SIG-M5 treated with dmso at 0.1 percent for 504 hours (cell line): ENCODE measurements around the gene GPC5.
"Not testable (repeated sequence)": the region's sequence is repeated elsewhere in the genome, so short reads cannot be mapped to it uniquely, and the experiment has no call there.

Source experiments
- DNase-seq: peaks from one replicate; lab custom pipeline; 2025; ENCODE audit not compliant: unreplicated experiment; lab: John Stamatoyannopoulos, UW

GPC5 gene

DNA sequence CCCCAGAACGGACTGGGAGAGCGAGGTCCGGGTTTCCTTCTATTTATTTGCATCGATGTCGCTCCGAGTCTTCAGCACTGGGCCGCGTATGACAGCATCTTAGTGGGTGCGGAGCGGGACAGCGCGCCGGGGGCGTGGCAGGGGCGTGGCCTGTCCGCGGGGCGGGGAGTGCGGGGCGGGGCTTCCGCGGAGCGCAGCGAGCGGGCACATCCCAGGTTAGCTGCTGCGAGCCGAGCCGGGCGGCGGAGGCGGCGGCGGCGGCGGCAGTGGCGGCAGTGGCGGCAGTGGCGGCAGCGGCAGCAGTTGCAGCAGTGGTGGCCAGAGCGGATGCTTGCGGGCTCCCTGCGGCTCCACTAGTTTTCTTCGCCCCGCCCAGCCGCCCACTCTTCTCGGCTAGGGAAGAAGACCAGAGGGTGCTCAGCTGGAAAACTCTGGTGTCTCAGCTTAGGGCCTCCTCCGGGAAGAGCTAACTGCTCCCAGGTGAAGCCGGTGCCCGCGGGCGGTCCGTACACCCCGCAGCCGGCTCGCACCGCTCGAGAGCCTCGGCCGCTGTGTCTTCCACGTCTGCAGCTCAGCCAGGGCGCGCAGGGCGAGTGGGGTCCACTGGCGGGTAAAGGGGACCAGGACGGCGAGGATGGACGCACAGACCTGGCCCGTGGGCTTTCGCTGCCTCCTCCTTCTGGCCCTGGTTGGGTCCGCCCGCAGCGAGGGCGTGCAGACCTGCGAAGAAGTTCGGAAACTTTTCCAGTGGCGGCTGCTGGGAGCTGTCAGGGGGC, at the start of gene GPC5:
Gene GPC5, plus strand, starts transcription at position 209 of the 776 bp plus-strand sequence.
- DNase-seq, result peak; percentile 46

DNA sequence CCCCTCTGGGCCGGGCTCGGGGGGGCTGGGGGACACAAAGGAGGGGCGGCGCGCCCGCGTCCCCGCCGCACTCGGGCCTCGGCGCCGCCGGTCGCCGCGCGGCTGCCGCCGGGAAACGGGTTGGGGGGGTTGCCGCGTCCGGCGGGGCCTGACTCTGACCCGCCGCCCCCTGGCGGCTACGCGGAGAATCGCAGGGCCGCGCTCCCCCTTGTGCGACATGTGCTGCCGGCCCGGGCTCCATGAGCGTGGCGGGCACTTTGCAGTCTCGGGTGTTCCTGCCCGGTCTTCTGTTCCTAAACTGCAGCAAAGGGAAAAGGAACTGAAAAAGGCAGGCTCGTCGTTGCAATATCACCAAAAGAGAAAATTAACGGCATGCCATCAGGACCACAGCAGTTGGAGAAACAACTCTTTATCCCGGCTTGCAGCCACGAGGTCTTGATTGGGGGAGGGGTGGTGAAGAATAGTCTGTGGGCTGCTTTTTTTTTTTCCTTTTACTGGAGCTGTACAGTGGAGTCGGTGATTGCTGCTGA, 49.5 kb upstream of the GPC5 start:
- peak; percentile 87 for DNase-seq

DNA sequence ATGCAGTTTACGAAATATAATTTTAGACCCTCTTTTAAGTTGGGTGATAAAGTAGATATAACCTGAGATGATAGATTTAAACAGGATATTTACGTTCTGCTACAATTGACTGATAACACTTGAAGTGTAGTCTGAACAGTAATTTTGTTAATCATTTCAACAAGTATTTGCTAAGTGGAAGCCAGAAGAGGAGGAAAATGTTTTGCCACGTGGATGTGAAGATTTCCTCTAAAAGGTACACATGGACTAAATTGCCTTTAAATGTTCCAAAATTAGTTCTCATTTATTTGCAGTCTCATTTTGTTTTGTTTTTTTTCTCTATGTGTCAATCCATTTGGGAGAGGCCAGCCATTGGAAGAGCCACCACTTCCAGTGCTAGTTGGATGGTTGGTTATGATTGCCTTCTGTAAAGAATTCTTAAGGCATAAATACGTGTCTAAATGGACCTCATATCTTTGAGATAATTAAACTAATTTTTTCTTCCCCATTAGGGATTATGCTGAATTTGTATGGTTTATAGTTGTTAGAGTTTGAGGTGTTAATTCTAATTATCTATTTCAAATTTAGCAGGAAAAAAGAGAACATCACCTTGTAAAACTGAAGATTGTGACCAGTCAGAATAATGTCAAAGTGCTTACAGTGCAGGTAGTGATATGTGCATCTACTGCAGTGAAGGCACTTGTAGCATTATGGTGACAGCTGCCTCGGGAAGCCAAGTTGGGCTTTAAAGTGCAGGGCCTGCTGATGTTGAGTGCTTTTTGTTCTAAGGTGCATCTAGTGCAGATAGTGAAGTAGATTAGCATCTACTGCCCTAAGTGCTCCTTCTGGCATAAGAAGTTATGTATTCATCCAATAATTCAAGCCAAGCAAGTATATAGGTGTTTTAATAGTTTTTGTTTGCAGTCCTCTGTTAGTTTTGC, 48.2 kb upstream of the GPC5 start:
- DNase-seq, result no peak

DNA sequence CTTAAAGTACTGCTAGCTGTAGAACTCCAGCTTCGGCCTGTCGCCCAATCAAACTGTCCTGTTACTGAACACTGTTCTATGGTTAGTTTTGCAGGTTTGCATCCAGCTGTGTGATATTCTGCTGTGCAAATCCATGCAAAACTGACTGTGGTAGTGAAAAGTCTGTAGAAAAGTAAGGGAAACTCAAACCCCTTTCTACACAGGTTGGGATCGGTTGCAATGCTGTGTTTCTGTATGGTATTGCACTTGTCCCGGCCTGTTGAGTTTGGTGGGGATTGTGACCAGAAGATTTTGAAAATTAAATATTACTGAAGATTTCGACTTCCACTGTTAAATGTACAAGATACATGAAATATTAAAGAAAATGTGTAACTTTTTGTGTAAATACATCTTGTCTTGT, 47.3 kb upstream of the GPC5 start:
- no peak for DNase-seq

DNA sequence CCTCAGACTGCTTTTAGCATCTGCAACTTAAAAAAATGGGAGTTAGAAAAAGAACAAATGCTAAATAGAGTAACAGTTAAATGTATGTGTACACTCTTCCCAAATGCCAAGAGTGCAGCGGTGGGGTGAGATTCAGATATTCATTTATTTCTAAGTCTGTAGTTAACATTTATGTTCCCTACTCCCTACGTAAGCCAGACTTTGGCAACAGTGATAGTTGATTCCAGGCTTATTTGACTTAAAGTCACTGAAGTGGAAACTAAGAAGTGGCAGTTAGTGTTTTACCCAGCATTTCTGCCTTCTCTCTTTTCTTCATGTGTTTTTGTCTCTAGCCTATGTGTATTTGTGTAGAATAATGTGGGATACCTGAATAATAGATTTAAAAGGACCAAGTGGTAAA, 46.4 kb upstream of the GPC5 start:
- DNase-seq, result no peak

DNA sequence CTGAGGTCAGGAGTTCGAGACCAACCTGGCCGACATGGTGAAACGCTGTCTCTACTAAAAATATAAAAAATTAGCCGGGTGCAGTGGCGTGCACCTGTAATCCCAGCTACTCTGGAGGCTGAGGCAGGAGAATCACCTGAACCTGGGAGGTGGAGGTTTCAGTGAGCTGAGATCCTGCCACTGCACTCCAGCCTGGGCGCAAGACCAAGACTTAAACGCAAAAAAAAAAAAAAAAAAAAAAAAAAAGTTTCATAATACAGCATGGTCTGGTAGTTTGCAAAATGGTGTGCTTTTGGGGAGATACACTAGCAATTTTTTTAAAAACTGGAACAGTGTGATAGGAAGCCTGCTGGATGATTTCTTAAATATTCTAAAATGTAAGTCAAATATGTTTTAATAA, 45.5 kb upstream of the GPC5 start:
- DNase-seq, result not testable (repeated sequence)

DNA sequence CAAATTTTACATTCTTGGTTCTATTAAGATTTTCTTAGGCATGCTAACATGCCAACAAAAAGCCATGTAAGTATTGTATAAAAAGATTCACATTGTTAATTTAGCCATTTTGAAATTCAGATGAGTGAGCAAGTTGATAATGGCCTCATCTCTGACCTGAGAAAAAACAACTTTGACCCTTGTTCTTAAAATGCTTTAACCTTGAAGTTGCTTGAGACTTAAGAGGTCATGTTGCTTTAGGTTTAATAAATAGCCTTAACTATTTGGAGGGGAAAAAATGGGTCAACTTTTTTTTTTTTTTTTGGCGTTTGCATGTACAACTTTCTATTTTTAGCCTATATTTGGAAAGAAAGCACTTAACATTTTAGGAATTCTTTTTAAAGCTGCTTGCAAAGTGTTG, 44.9 kb upstream of the GPC5 start:
- no peak for DNase-seq

DNA sequence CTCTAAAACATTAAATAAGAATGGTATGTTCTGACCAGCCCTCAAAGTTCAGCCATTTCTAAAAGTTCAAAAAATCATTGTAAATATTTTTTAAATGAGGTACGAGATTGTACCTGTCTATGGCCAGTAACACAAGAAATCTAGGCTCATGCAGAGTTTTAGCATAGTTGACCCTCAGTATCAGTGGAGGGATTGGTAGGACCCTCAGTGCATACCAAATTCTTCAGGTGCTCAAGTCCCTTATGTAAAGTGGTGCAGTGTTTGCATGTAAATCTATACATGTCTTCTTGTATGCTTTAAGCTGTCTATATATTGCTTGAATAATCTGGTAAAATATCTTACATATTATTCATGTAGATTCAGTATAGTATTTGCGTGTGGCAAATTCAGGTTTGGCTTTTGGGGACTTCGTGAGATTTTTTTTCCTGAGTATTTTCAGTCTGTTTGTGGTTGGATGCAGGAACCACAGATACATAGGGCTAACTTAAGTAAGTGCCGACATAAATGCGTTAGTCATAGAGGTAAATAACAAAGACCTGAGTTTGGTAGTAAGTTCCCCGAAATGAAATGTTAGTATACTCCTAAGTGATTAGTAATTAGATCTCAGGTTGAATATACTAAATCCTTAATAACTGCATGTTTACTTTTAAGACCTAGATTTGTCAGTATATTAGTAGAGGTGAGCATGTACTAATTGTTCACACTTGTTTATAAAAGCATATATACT, 43.2 kb upstream of the GPC5 start:
- DNase-seq, result no peak

DNA sequence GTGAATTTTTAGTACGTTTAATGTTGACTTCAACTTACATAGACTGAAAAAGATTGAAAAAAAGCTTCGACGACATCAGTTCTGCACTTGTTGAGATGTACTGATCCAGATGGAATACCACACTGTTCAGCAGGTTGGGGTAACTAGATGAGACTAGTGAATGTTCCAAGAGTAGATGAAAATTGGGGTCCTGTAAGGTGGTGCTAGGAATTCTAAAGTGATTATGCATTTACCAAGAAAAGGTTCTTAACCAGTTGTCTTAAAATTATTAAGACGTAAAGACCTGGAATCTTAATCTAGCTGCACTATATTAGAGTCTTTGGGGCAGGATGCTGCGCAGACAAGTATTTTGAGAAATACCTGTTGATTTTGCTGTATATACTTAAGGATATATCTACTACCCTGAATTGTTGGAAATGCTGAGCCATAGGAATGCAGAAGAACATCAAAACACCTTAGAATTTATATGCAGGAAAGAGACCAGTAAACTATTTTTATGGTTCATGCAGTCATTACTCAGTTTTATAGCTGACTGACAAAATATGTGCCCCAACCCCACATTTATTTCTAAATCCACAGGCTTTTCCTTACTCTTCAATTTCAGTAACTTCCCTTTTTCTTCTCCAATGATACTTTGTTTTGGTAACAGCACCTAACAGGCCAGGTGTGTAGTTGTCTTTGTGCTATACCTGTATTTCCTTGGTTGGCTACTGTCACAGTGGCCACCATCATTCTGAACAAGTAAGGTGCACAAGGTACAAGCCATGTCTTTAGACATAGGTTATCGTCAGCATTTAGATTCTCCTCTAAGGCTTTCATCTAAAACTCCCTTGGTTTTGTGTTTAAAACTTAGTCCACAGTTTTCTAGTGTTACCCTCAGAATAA, 42.4 kb upstream of the GPC5 start:
- DNase-seq, result peak; percentile 27

DNA sequence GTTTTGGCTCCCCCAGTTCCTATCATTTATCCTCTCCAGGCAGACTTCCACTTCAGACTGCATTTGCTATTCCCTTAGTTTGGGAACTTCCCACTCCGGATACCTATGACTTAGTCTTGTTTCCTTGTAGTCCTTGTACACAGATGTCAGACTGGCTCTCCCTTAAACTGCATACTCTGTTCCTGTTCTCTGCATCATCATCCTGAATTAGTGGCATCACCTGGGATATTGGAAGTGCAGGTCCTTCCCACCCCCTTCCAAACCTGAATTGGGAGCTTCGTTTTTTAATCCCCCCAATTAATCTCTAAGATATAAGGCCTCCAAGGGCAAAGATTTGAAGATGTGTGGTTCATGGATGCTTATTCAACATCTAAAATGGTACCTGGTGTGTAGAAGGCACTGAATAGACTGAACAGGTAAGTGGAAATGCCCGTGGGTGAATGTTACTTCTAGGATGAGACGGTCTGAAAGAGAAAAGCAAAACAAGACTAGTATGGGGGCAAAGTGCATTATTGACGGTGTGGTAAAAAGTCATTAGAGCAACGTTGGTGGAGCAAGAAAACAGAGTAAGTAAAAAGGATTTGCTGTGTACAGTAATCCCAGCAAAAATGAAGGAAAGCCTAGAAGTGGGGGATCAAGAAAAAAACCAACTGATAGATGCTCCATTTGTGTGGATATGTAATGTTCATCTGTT, 41.4 kb upstream of the GPC5 start:
- no peak for DNase-seq

DNA sequence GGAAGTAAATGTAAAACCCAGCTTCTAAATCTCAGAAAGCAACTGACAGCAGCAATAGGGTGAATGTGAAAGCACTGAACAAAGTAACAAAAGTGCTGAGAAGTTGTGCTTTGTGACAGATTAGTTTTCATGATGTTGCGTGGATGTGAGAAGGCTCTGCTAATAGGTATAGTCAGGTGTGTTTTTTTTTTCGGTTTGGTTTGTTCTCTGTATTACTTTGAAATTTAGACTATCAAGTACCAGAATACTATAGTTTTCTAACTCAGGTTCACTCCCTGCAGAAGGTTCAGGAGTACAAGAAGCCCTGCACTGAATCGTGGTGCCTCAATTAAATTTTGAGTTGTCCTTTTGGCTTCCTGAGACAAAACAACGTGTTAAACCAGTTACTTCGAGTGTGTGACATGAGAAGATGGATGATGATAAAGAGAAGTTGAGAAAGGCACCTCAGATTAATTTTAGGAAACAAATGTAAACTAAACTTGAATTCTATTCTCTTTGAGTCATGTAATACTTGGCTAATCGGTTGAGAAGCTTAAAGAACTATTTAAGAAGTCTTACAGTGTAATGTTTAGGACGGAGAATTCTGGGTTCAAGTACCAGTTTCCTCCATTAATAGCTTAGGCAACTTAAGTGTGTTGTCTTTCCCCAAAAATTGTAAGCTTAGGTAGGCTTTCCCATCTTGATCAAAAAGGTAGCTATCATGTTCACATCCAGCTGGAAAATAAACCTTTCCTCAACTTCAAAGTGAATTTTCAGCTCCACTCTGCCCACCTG, 40.6 kb upstream of the GPC5 start:
- no peak for DNase-seq

DNA sequence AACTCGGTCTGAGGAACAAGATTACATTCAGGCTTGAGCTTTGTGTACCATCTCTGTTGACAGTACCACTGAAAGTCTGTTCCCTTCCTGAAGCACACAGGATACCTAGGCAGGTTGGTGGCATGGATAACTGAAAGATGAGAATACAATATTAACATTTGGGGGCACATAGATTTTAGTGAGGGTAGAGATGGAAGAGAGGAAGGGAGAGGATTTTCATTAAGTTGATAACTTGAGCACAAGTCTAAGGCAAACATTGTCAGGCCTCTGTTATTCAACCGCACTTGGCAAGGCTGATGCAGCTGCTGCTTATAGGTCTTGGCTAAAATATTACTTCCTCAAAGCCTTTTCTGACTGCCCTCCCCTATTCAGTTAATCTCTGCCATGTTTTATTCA, 40.0 kb upstream of the GPC5 start:
- DNase-seq, result peak; percentile 40

DNA sequence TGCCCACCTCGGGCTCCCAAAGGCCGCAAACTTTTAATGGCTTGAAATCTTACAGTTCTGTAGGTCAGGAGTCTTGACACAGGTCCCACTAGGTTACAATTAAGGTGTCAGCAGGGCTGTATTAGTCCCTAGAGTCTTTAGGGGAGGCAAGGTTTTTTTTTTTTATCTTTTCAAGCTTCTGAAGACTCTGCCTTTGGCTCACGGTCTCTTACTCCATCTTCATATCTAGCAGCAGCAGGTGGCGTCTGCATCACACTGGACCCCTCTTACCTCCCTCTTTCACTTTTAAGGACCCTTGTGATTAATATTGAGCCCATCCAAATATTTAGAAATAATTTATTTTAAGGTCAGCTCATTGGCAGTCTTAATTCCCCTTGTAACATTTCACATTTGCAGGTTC, 39.3 kb upstream of the GPC5 start:
- DNase-seq, result no peak

DNA sequence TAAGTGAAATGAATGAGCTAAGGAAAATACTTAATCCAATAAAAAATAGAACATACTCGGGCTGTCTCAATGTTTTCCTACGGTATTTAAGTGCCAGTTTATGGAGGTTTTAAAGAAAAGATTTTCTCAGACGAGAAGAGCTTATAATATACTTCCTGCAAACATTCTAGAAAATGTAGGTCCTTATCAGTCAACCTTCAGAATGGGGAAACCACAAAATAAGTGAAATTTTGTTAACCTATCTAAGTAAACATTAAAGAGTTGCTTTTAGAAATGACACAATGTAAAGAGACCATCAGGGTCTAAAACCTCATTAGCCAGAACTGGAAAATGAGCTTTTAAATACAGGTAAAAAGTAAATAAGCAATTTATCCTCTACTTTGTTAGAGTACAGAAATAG, 38.8 kb upstream of the GPC5 start:
- DNase-seq, result no peak

DNA sequence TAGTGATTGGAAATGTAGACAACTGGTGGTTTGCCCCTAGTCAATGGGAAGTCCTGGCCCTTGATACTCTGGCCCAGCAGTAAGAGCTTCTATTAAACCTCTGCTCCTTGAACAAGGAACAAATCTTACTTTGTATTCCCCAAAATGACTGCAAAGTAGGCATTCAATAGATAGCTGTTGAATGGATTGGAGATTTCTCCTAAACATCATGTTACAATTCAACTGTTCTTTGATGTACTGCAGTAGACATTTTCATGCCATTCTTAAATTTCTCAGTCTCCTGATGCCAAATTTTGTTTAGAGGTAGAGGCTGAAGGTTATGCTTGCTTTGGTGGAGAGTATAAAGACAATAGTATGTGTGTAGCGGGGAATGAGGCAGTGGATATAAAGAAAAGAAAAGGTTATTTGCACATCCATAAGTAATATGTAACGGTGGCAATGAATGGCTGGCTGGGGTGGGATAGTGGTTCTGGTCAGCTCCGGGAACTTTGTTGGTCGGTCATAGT, 38.1 kb upstream of the GPC5 start:
- peak; percentile 21 for DNase-seq

DNA sequence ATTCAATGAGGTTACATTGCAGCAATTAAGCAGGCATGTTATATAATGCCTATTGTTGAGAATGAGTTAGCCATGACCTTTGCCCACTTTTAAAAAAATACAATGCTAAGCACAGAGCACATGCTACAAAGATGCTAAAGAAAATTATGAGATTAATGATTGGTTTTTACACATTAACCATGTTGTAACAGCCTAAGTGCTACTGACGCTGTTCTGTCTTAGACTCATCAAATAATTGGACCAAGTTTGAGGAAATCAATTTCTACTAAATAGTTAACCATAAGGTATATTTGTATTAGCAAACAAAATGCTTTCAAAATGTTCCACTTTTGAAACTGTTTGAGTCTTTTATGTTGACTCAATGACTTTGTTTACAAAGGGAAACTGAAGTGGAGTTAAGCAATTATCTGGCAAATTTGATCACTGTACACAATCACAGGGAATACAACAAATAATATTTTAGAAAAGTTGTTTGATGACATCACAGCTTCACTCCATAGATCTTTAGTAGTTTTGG, 36.6 kb upstream of the GPC5 start:
- no peak for DNase-seq

DNA sequence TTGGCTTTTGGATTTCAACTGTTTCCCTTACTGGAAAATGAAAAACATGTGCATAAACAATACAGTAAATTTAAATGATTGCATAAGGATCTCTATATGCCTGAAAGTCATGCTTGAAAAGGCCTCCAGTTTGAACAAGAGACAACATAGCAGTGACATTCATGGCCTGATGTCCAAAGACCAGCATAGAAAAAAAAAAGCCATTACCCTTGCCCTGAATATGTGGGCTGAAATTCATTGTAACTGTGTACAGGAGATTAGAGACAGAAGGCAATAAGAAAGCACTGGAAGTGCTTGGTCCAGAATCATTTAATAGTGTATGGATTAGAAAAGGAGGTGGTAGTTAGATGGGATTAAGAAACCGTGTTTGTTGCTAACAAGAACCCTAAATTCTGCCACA, 35.5 kb upstream of the GPC5 start:
- DNase-seq, result no peak

DNA sequence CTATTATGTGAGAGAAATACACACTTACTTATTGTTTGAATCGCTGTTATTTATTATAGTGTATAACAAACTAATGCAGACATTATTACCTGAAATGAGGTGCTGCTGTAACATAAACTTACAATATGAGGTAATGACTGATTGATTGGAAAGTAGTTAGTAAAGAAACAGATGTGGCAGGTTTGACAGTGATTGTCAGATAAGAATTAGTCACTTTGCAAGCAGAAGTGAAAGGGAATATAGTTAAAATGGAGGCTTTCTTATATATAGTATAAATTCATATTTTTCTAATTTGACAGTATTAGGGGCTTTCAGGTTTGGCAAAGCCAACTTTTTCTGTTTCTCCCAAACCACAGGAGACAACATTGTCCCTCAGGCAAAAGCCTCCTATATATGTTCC, 30.3 kb upstream of the GPC5 start:
- no peak for DNase-seq
